ENCODE data around the gene PRRT2. TPM values are rescaled to one million over a fixed set of nuclear protein-coding genes. Genes with fewer than 3 reads are reported as not detected.

PRRT2 gene
- total and polyA plus RNA-seq, 2 donors (not counting 3 experiments of a cell fraction or from before 2014, with no cell fraction given) = 3.3 TPM

DNA sequence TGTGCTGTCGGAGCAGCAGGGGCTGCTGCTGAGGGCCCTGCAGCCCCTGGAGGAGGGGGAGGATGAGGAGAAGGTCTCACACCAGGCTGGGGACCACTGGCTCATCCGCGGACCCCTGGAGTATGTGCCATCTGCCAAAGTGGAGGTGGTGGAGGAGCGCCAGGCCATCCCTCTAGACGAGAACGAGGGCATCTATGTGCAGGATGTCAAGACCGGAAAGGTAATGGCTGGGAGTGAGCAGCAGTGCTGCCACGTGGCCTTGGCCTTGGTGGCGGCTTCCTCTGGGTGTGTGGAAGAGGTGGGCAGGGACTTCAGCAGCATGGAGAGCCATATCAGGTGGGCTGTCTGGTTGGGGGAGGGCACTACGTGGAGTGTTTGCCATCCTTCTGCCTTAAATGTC, 28.2 kb downstream of the PRRT2 start:
- POLR2A ChIA-PET = interaction anchor here (0.6 kb wide), 1 partner anchor 16 kb away, joined by 4 read pairs; no protein-coding TSS in a partner anchor
- H3K27me3 ChIP-seq (ENCODE audit: control insufficient read depth in 2 of 2, insufficient read depth in 2 of 2, low read length in 2 of 2) = no peaks in the 10 kb centered on the region
- no peak for FAIRE-seq
- H3K9ac ChIP-seq (replicated peaks; ENCODE audit: extremely low read depth, insufficient read depth, low read length) = no peak overlapping the region
- no peak overlapping the region for H3K27ac ChIP-seq (ENCODE audit: insufficient read depth, low read depth, low read length)
- H3K36me3 ChIP-seq (ENCODE audit: control insufficient read depth in 2 of 2, extremely low read depth in 1 of 2, insufficient read depth in 2 of 2, low read length in 2 of 2) = peaks cover 0 to 16% of the 10 kb centered on the region in 2 experiments
- H3K4me1 ChIP-seq (ENCODE audit: control insufficient read depth, extremely low read depth, insufficient read depth, low read length) = no peaks in the 10 kb centered on the region
- DNase-seq (ENCODE audit: low read depth, low spot score) = no peak
- H3K79me2 ChIP-seq (ENCODE audit: control insufficient read depth, insufficient read depth, low read length) = no peaks in the 10 kb centered on the region
- no peaks in the 10 kb centered on the region for H3K9me1 ChIP-seq (replicated peaks; ENCODE audit: control insufficient read depth, extremely low read depth, insufficient read depth, low read length)
- no peak overlapping the region for H2AFZ ChIP-seq (ENCODE audit: low read depth, low read length)
- no peak for TF ChIP-seq FOS (IDR thresholded peaks at IDR 0.05; ENCODE audit: borderline replicate concordance, insufficient read depth, low read length)
- TF ChIP-seq, protein P1, sequence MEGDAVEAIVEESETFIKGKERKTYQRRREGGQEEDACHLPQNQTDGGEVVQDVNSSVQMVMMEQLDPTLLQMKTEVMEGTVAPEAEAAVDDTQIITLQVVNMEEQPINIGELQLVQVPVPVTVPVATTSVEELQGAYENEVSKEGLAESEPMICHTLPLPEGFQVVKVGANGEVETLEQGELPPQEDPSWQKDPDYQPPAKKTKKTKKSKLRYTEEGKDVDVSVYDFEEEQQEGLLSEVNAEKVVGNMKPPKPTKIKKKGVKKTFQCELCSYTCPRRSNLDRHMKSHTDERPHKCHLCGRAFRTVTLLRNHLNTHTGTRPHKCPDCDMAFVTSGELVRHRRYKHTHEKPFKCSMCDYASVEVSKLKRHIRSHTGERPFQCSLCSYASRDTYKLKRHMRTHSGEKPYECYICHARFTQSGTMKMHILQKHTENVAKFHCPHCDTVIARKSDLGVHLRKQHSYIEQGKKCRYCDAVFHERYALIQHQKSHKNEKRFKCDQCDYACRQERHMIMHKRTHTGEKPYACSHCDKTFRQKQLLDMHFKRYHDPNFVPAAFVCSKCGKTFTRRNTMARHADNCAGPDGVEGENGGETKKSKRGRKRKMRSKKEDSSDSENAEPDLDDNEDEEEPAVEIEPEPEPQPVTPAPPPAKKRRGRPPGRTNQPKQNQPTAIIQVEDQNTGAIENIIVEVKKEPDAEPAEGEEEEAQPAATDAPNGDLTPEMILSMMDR (IDR thresholded peaks at IDR 0.05; ENCODE audit: extremely low read depth in 1 of 2, insufficient read depth in 1 of 2, low read depth in 1 of 2, low read length in 2 of 2) = no peak
- TF ChIP-seq EZH2 (IDR thresholded peaks at IDR 0.05; ENCODE audit: borderline replicate concordance, low read depth, low read length, severe bottlenecking) = no peak
- no peak for TF ChIP-seq GATA2 (IDR thresholded peaks at IDR 0.05; ENCODE audit: insufficient read depth, insufficient read length, low read depth, low read length)
- TF ChIP-seq POLR2A (IDR thresholded peaks at IDR 0.05; ENCODE audit: low read depth, low read length) = no peak
- TF ChIP-seq MYC (IDR thresholded peaks at IDR 0.05; ENCODE audit: low read depth, low read length) = no peak
- TF ChIP-seq, protein P2, sequence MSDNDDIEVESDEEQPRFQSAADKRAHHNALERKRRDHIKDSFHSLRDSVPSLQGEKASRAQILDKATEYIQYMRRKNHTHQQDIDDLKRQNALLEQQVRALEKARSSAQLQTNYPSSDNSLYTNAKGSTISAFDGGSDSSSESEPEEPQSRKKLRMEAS (IDR thresholded peaks at IDR 0.05; ENCODE audit: insufficient read depth, insufficient read length) = no peak
- TF ChIP-seq POLR2AphosphoS5 (IDR thresholded peaks at IDR 0.05; ENCODE audit: insufficient read depth, low read depth, low read length) = no peak
- TF ChIP-seq JUN (IDR thresholded peaks at IDR 0.05; ENCODE audit: borderline replicate concordance, insufficient read depth, insufficient read length, low read depth) = no peak
- CTCF ChIA-PET = interaction anchor here (1.5 to 4.5 kb wide), 3 partner anchors 8 to 23 kb away, joined by 3 to 46 read pairs (median 4); partner anchors contain the start of gene MVP
- intact Hi-C loops (cut with micrococcal nuclease) = no loop called here
- dilution Hi-C loops (cut with MboI; ENCODE audit: extremely low pct_ligation_motif_present, low sequenced_read_pairs) = no loop called here
- no TSS peak for BruUV-seq (replicated peaks)
- H4K20me1 ChIP-seq (replicated peaks; ENCODE audit: control insufficient read depth, extremely low read depth, insufficient read depth, low read length) = no peaks in the 10 kb centered on the region
- H3K9me3 ChIP-seq (replicated peaks; ENCODE audit: control insufficient read depth, insufficient read depth, low read length) = no peaks in the 10 kb centered on the region
- H3K4me3 ChIP-seq (replicated peaks in 1 of 3; ENCODE audit: insufficient read depth in 1 of 3, low read depth in 1 of 3, low read length in 3 of 3) = no peak overlapping the region
- no peak overlapping the region for H3K4me2 ChIP-seq (ENCODE audit: insufficient read depth, low read length)

All from endothelial cell of umbilical vein (primary cell).